Epithelial cell of esophagus (primary cell): Measurements from ENCODE around the gene RRP7A.
A peak's percentile ranks its signal among the peaks of the same experiment; 100 is the strongest.

ENCODE experiments used
- DNase-seq: peaks from one replicate; pipeline ENCODE4 v3.0.0; 2010; ENCODE audit warnings: low read depth
- H3K4me3 ChIP-seq: 2 replicates; pipeline ENCODE4 v1.5.1; 2011; ENCODE audit warnings: mild to moderate bottlenecking, low read length, control low read depth
- TF ChIP-seq, protein P1 (sequence below): IDR thresholded peaks from 2 replicates; pipeline ENCODE4 v1.5.1; 2011; ENCODE audit warnings: low read depth, mild to moderate bottlenecking, low read length, control low read depth, inconsistent platforms; ENCODE audit not compliant: insufficient read depth; ENCODE audit errors: missing control alignments

RRP7A gene

DNA sequence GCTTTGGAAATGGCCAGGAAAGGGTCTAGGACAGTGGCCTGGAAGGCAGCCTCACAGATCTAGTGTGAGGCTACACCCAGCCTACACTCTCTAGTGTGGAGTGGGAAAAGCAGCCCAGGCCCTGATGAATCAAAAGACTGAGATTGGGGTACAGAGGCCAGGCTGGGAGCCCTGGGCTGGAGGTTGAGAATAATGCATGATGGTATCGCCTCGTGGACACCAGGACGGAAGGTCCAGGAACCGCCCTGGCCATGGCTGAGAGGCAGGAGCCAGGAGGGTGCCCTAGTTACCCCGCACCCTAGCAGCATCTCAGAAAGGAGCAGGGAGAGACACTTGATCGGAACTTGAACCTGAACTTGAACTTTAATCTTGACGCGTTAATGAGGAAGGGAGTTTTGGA lies 46.9 kb downstream of the RRP7A start:
- H3K4me3 ChIP-seq = no peak overlapping the region
- no peak for DNase-seq
- TF ChIP-seq, protein P1, sequence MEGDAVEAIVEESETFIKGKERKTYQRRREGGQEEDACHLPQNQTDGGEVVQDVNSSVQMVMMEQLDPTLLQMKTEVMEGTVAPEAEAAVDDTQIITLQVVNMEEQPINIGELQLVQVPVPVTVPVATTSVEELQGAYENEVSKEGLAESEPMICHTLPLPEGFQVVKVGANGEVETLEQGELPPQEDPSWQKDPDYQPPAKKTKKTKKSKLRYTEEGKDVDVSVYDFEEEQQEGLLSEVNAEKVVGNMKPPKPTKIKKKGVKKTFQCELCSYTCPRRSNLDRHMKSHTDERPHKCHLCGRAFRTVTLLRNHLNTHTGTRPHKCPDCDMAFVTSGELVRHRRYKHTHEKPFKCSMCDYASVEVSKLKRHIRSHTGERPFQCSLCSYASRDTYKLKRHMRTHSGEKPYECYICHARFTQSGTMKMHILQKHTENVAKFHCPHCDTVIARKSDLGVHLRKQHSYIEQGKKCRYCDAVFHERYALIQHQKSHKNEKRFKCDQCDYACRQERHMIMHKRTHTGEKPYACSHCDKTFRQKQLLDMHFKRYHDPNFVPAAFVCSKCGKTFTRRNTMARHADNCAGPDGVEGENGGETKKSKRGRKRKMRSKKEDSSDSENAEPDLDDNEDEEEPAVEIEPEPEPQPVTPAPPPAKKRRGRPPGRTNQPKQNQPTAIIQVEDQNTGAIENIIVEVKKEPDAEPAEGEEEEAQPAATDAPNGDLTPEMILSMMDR = no peak

DNA sequence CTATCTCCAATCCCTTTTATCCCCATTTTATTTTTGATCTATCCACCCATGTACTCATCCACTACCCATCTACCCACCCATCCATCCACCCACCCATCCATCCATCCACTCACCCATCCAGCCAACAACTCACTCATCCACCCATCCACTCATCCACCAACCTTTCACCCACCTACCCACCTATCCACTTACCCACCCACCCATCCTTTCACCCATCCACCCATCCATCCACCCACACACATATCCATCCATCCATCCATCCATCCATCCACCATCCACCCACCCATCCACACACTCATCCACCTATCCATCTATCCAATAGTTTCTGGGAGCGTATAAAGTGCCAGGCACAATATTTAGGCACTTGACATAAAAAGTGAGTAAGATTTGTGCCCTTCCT lies 48.2 kb downstream of the RRP7A start:
- no peak overlapping the region for H3K4me3 ChIP-seq
- TF ChIP-seq, protein P1 = no peak
- no peak for DNase-seq

GRCh38 chr22:42470366-42471082 lies 49.1 kb downstream of the RRP7A start:
- TF ChIP-seq, protein P1 = no peak
- no peak for DNase-seq
- no peak overlapping the region for H3K4me3 ChIP-seq

GRCh38 chr22:42468841-42469240 lies 50.8 kb downstream of the RRP7A start:
- DNase-seq = peak; percentile 37
- H3K4me3 ChIP-seq = no peak overlapping the region
- TF ChIP-seq, protein P1 = no peak

DNA sequence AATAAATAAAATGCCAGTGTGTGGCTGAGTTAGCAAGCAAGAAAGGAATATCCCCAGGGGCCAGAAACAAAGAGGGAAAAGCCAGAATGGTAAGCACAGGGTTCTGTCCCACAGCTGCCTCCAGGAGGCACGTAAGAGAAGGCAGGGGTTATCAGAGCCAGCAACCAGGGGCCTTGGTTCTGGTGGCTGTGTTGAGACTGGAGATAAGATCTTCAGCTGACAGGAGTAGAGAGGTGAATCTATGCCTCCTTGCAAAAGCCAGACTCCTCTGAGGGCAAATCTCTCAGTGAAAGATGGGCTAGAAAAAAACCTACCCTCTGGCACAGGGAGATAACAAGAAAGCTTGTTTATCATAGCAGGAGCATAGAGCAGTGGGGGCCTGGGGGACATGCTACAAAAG lies 57.6 kb downstream of the RRP7A start:
- H3K4me3 ChIP-seq = no peak overlapping the region
- DNase-seq = no peak
- TF ChIP-seq, protein P1 = no peak

DNA sequence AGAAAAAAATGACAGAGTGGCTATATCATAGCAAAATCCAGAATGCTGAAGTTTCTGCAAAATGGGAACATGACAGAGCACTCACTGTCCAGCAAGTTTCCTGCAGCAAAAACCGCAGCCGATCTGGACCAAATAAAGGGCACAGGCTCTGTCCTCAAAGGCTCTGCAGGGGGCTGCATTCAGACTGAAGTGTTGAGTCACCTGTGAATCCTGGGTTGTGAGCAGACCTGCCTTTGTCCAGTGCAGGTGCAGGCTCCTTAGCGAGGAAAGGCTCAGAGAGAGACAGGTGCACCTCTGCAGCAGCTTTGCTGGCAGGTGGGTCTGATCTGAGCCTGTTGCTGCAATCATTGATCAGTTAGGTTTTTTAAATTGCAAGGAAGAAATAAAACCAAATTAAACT lies 58.1 kb downstream of the RRP7A start:
- TF ChIP-seq, protein P1 = no peak
- DNase-seq = no peak
- no peak overlapping the region for H3K4me3 ChIP-seq
